ENCODE results near the gene SPRED1. TPM values are rescaled to one million over a fixed set of nuclear protein-coding genes. Genes with fewer than 3 reads are reported as not detected.

The SPRED1 gene
- total and polyA plus RNA-seq, 2 of the 4 experiments (the other 2 are of a cell fraction), result 6.6 to 17.9 TPM

DNA sequence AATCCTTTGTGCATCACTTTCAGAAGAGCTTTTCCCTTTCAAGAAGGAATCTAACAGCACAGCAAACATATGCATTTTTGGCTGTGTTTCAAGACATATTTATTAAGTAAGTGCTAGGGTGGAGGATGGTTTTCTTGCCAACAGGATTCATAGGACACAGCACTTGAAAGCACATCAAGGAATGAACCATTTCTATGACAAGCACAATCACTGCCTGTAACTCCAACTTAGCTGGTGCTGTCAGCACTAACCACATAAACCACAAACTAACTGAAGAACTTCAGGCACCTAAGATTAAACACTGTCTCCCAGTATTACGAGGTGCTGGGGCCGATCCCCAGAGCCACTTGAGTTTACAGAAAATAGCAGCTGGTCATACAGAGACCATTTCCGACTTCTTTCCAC lies 35.4 kb upstream of the SPRED1 start:
- H2BK120ac ChIP-seq (ENCODE audit: low read depth, low read length), result peak overlapping the region; percentile 0; the same call in 1 of the 2 replicates
- H3K79me1 ChIP-seq (ENCODE audit: low read depth in 1 of 2, low read length in 2 of 2), result no peaks in the 10 kb centered on the region
- DNase-seq (peak; percentile 76), ATAC-seq (ENCODE audit: low read depth) (peak; percentile 77)
- WGBS, 2 experiments (ENCODE audit: extremely low coverage in 2 of 2, insufficient read length in 1 of 2), result no CpG with 5 or more reads among the region's 3 CpGs
- H2AK9ac ChIP-seq (replicated peaks; ENCODE audit: low read depth, low read length, poor library complexity), result no peak overlapping the region
- BruUV-seq (replicated peaks), result no TSS peak
- H3K9me3 ChIP-seq (ENCODE audit: control insufficient read depth, insufficient read depth, low read length), result no peaks in the 10 kb centered on the region
- in situ Hi-C loops (cut with MboI; ENCODE audit: low sequenced_read_pairs), result no loop called here
- TF ChIP-seq, protein P1, sequence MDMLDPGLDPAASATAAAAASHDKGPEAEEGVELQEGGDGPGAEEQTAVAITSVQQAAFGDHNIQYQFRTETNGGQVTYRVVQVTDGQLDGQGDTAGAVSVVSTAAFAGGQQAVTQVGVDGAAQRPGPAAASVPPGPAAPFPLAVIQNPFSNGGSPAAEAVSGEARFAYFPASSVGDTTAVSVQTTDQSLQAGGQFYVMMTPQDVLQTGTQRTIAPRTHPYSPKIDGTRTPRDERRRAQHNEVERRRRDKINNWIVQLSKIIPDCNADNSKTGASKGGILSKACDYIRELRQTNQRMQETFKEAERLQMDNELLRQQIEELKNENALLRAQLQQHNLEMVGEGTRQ (IDR thresholded peaks at IDR 0.05; ENCODE audit: low read depth, low read length), result no peak
- TF ChIP-seq RCOR1 (IDR thresholded peaks at IDR 0.05; ENCODE audit: insufficient replicate concordance, low read length), result no peak
- no peak for TF ChIP-seq RFX5 (IDR thresholded peaks at IDR 0.05; ENCODE audit: low read depth, low read length)
- TF ChIP-seq, protein P2, sequence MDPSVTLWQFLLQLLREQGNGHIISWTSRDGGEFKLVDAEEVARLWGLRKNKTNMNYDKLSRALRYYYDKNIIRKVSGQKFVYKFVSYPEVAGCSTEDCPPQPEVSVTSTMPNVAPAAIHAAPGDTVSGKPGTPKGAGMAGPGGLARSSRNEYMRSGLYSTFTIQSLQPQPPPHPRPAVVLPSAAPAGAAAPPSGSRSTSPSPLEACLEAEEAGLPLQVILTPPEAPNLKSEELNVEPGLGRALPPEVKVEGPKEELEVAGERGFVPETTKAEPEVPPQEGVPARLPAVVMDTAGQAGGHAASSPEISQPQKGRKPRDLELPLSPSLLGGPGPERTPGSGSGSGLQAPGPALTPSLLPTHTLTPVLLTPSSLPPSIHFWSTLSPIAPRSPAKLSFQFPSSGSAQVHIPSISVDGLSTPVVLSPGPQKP (IDR thresholded peaks at IDR 0.05; ENCODE audit: borderline replicate concordance, low read depth, low read length), result no peak
- TF ChIP-seq, protein P3, sequence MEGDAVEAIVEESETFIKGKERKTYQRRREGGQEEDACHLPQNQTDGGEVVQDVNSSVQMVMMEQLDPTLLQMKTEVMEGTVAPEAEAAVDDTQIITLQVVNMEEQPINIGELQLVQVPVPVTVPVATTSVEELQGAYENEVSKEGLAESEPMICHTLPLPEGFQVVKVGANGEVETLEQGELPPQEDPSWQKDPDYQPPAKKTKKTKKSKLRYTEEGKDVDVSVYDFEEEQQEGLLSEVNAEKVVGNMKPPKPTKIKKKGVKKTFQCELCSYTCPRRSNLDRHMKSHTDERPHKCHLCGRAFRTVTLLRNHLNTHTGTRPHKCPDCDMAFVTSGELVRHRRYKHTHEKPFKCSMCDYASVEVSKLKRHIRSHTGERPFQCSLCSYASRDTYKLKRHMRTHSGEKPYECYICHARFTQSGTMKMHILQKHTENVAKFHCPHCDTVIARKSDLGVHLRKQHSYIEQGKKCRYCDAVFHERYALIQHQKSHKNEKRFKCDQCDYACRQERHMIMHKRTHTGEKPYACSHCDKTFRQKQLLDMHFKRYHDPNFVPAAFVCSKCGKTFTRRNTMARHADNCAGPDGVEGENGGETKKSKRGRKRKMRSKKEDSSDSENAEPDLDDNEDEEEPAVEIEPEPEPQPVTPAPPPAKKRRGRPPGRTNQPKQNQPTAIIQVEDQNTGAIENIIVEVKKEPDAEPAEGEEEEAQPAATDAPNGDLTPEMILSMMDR (conservative IDR thresholded peaks at IDR 0.05; ENCODE audit: low read depth, low read length), result no peak
- TF ChIP-seq RAD21 (IDR thresholded peaks at IDR 0.05; ENCODE audit: low read length), result no peak
- no peak for TF ChIP-seq MAZ (IDR thresholded peaks at IDR 0.05; ENCODE audit: borderline replicate concordance, low read depth, low read length)
- TF ChIP-seq MXI1 (IDR thresholded peaks at IDR 0.05; ENCODE audit: borderline replicate concordance, low read depth, low read length), result no peak
- TF ChIP-seq SMC3 (IDR thresholded peaks at IDR 0.05; ENCODE audit: low read depth, low read length), result no peak
- no peak for TF ChIP-seq BHLHE40 (IDR thresholded peaks at IDR 0.05; ENCODE audit: low read depth, low read length)
- H3K9ac ChIP-seq (ENCODE audit: low read depth, low read length), result no peak overlapping the region
- H3K4ac ChIP-seq (ENCODE audit: low read depth, low read length), result peak overlapping the region; percentile 35
- H3K14ac ChIP-seq (replicated peaks; ENCODE audit: low read depth, low read length), result 0 out of 2 replicates have a peak overlapping the region, but pooled peaks have one; percentile 37
- H3K27ac ChIP-seq (ENCODE audit: insufficient read depth, low read length), result no peak overlapping the region
- intact Hi-C loops (cut with micrococcal nuclease), result no loop called here
- H4K91ac ChIP-seq (ENCODE audit: insufficient read depth, low read depth, low read length), result peak overlapping the region; percentile 9; the same call in 1 of the 2 replicates
- peak overlapping the region; percentile 35; the same call in 1 of the 2 replicates for H3K4me2 ChIP-seq (ENCODE audit: low read depth, low read length)
- H3K4me3 ChIP-seq (ENCODE audit: insufficient read depth, low read depth, low read length), result no peak overlapping the region
- H3K4me1 ChIP-seq (ENCODE audit: control insufficient read depth, insufficient read depth, low read length), result peaks cover 5% of the 10 kb centered on the region
- H3K9me1 ChIP-seq (ENCODE audit: insufficient read depth, low read length), result peaks cover 7% of the 10 kb centered on the region
- no peaks in the 10 kb centered on the region for H3K36me3 ChIP-seq (ENCODE audit: control insufficient read depth, insufficient read depth, low read length)
- H3K27me3 ChIP-seq (ENCODE audit: control insufficient read depth, insufficient read depth, low read length), result no peaks in the 10 kb centered on the region
- H3K56ac ChIP-seq (ENCODE audit: extremely low read depth, insufficient read depth, low read length), result no peak overlapping the region
- peak overlapping the region; percentile 5; the same call in 1 of the 2 replicates for H2BK20ac ChIP-seq (ENCODE audit: low read depth, low read length)
- H3K18ac ChIP-seq (ENCODE audit: low read depth, low read length), result no peak overlapping the region
- H4K20me1 ChIP-seq (ENCODE audit: insufficient read depth, low read length), result no peaks in the 10 kb centered on the region
- H2BK5ac ChIP-seq (ENCODE audit: low read depth, low read length, poor library complexity, severe bottlenecking), result no peak overlapping the region
- peak overlapping the region in 1 of 2 experiments; percentile 68; a peak in 2 of 4 replicates for H4K8ac ChIP-seq (ENCODE audit: low read depth in 2 of 2, low read length in 2 of 2)
- no peak overlapping the region for H2AK5ac ChIP-seq (ENCODE audit: low read depth, low read length)
- POLR2A ChIA-PET (ENCODE audit: unreplicated experiment), result interaction anchor here (0.6 kb wide), 1 partner anchor 167 kb away, joined by 3 read pairs; no protein-coding TSS in a partner anchor
- H4K5ac ChIP-seq (ENCODE audit: low read depth, low read length), result no peak overlapping the region
- CTCF ChIA-PET, result interaction anchor here (0.6 to 0.7 kb wide), 2 partner anchors 71 to 1802 kb away, joined by 3 read pairs; no protein-coding TSS in a partner anchor
- dilution Hi-C loops (cut with HindIII; ENCODE audit: low sequenced_read_pairs, unreplicated experiment), result no loop called here
- H2BK15ac ChIP-seq (ENCODE audit: low read depth, low read length), result no peak overlapping the region
- H3K23ac ChIP-seq (ENCODE audit: low read depth, low read length), result no peak overlapping the region
- H2AFZ ChIP-seq (replicated peaks; ENCODE audit: low read length, poor library complexity), result peak overlapping the region; percentile 19
